Measurements from ENCODE around the gene ENDOV. TPM values are rescaled to one million over a fixed set of nuclear protein-coding genes. Genes with fewer than 3 reads are reported as not detected.

ENDOV gene
- total and polyA plus RNA-seq, 2 experiments from 2014 or later = 21.2 to 33.8 TPM

- peak overlapping the region; percentile 65 for H2AFZ ChIP-seq
- 45% methylated on average over 36 of the region's 36 CpGs for WGBS (ENCODE audit: low lambda C conversion rate, missing lambda C conversion rate)
These were observed 39.1 kb downstream of the ENDOV start for GRCh38 chr17:80453998-80454556.

GRCh38 chr17:80454557-80455335, 39.8 kb downstream of the ENDOV start:
- under 1% methylated on average over 67 of the region's 88 CpGs for WGBS (ENCODE audit: low lambda C conversion rate, missing lambda C conversion rate)
- Histone ChIP-seq H3K27ac (peak overlapping the region; percentile 99), H3K4me3 (peak overlapping the region; percentile 69)

More at GRCh38 chr17:80453998-80454556, 39.1 kb downstream of the ENDOV start:
- H4K20me1 ChIP-seq (ENCODE audit: insufficient read depth, poor library complexity, severe bottlenecking) = no peaks in the 10 kb centered on the region
- H3K27me3 ChIP-seq = peaks cover 1% of the 10 kb centered on the region
- no peaks in the 10 kb centered on the region for H3K79me2 ChIP-seq
- no peaks in the 10 kb centered on the region for H3K36me3 ChIP-seq (replicated peaks; ENCODE audit: insufficient read depth, low read depth)
- peak overlapping the region; percentile 99 for H3K27ac ChIP-seq
- H3K9me2 ChIP-seq (replicated peaks; ENCODE audit: insufficient read depth) = no peaks in the 10 kb centered on the region
- H3K9me3 ChIP-seq (ENCODE audit: low read depth) = no peaks in the 10 kb centered on the region
- H3K4me3 ChIP-seq = peak overlapping the region; percentile 38
- DNase-seq (ENCODE audit: low spot score) = no peak
- H3K4me1 ChIP-seq (ENCODE audit: insufficient read depth) = peaks cover 17% of the 10 kb centered on the region
- TF ChIP-seq EZH2phosphoT487 (IDR thresholded peaks at IDR 0.05; ENCODE audit: low read depth, severe bottlenecking, unreplicated experiment) (no peak), EZH2 (IDR thresholded peaks at IDR 0.05; ENCODE audit: borderline replicate concordance) (no peak), CTCF (IDR thresholded peaks at IDR 0.05; ENCODE audit: poor library complexity) (no peak)
- peak overlapping the region; percentile 94 for H3K4me2 ChIP-seq

GRCh38 chr17:80455336-80455710, 40.4 kb downstream of the ENDOV start:
- H3K9me2 ChIP-seq (replicated peaks; ENCODE audit: insufficient read depth) = no peaks in the 10 kb centered on the region
- H3K27ac ChIP-seq = peak overlapping the region; percentile 99
- 9% methylated on average over 20 of the region's 20 CpGs for WGBS (ENCODE audit: low lambda C conversion rate, missing lambda C conversion rate)
- H3K4me3 ChIP-seq = peak overlapping the region; percentile 69
- peak overlapping the region; percentile 86 for H3K4me2 ChIP-seq
- no peaks in the 10 kb centered on the region for H4K20me1 ChIP-seq (ENCODE audit: insufficient read depth, poor library complexity, severe bottlenecking)
- peak overlapping the region; percentile 82 for H2AFZ ChIP-seq
- H3K27me3 ChIP-seq = peaks cover 8% of the 10 kb centered on the region
- TF ChIP-seq EZH2phosphoT487 (IDR thresholded peaks at IDR 0.05; ENCODE audit: low read depth, severe bottlenecking, unreplicated experiment) = no peak
- TF ChIP-seq CTCF (IDR thresholded peaks at IDR 0.05; ENCODE audit: poor library complexity) = no peak
- no peak for TF ChIP-seq EZH2 (IDR thresholded peaks at IDR 0.05; ENCODE audit: borderline replicate concordance)
- DNase-seq (ENCODE audit: low spot score) = peak; percentile 76
- H3K36me3 ChIP-seq (replicated peaks; ENCODE audit: insufficient read depth, low read depth) = no peaks in the 10 kb centered on the region
- H3K79me2 ChIP-seq = no peaks in the 10 kb centered on the region
- peaks cover 17% of the 10 kb centered on the region for H3K4me1 ChIP-seq (ENCODE audit: insufficient read depth)
- no peaks in the 10 kb centered on the region for H3K9me3 ChIP-seq (ENCODE audit: low read depth)

More at GRCh38 chr17:80454557-80455335, 39.8 kb downstream of the ENDOV start:
- H3K27me3 ChIP-seq = peaks cover 8% of the 10 kb centered on the region
- H2AFZ ChIP-seq = peak overlapping the region; percentile 82
- H3K4me1 ChIP-seq (ENCODE audit: insufficient read depth) = peaks cover 17% of the 10 kb centered on the region
- TF ChIP-seq EZH2phosphoT487 (IDR thresholded peaks at IDR 0.05; ENCODE audit: low read depth, severe bottlenecking, unreplicated experiment) (no peak), EZH2 (IDR thresholded peaks at IDR 0.05; ENCODE audit: borderline replicate concordance) (no peak), CTCF (IDR thresholded peaks at IDR 0.05; ENCODE audit: poor library complexity) (no peak)
- H3K9me2 ChIP-seq (replicated peaks; ENCODE audit: insufficient read depth) = no peaks in the 10 kb centered on the region
- H3K36me3 ChIP-seq (replicated peaks; ENCODE audit: insufficient read depth, low read depth) = no peaks in the 10 kb centered on the region
- H3K9me3 ChIP-seq (ENCODE audit: low read depth) = no peaks in the 10 kb centered on the region
- no peaks in the 10 kb centered on the region for H3K79me2 ChIP-seq
- peak overlapping the region; percentile 94 for H3K4me2 ChIP-seq
- DNase-seq (ENCODE audit: low spot score) = peak; percentile 99
- no peaks in the 10 kb centered on the region for H4K20me1 ChIP-seq (ENCODE audit: insufficient read depth, poor library complexity, severe bottlenecking)

All from hepatocyte (in vitro differentiated cells).